ENCODE measurements around the gene ASIC1. TPM values are rescaled to one million over a fixed set of nuclear protein-coding genes. Genes with fewer than 3 reads are reported as not detected.

Gene ASIC1
- total and polyA plus RNA-seq, 4 experiments from 2014 or later, result 0.08 to 0.26 TPM; not detected in 2

- no peak for DNase-seq
- no peaks in the 10 kb centered on the region for H3K9me3 Mint-ChIP-seq
- no peaks in the 10 kb centered on the region for H3K36me3 ChIP-seq (ENCODE audit: insufficient read depth, low read length)
- peaks cover 5 to 13% (median 8%) of the 10 kb centered on the region in 4 donors for H3K4me1 Mint-ChIP-seq
- peaks cover 0 to 6% of the 10 kb centered on the region in 2 donors for H3K27me3 Mint-ChIP-seq
- H3K36me3 Mint-ChIP-seq, result no peaks in the 10 kb centered on the region
- no peaks in the 10 kb centered on the region for H3K27me3 ChIP-seq (ENCODE audit: insufficient read depth, low read length)
- intact Hi-C loops (cut with micrococcal nuclease), result loop anchor here (10.0 kb wide), 1 partner anchor 242 kb away; no protein-coding TSS in a partner anchor
- H3K27ac Mint-ChIP-seq, result no peak overlapping the region
- no peak overlapping the region for H3K4me3 Mint-ChIP-seq
- ChIA-PET CTCF (ENCODE audit: partially characterized antibody) (interaction anchor here (1.2 to 8.6 kb wide), 8 partner anchors 38 to 148 kb away, joined by 3 to 88 read pairs (median 7); partner anchors contain the start of gene COX14), POLR2A (ENCODE audit: partially characterized antibody) (no interaction called here)
- no peak overlapping the region for H3K4me3 ChIP-seq (ENCODE audit: low read length in 2 of 2)
- no peaks in the 10 kb centered on the region for H3K9me3 ChIP-seq (ENCODE audit: control insufficient read depth in 1 of 2, low read length in 2 of 2)
- no peak overlapping the region for H3K27ac ChIP-seq (ENCODE audit: low read depth, low read length)
- H3K4me1 ChIP-seq (ENCODE audit: insufficient read depth, low read length), result peaks cover 3% of the 10 kb centered on the region
These were observed 15.8 kb downstream of the ASIC1 start for GRCh38 chr12:50073206-50073605.

DNA sequence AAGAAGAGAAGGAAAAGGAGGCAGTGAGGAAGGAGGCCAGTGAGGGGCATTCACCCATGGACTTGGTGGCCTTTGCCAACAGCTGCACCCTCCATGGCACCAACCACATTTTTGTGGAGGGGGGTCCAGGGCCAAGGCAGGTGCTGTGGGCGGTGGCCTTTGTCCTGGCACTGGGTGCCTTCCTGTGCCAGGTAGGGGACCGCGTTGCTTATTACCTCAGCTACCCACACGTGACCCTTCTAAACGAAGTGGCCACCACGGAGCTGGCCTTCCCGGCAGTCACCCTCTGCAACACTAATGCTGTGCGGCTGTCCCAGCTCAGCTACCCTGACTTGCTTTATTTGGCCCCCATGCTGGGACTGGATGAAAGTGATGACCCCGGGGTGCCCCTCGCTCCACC is 16.3 kb downstream of the ASIC1 start:
- Histone ChIP-seq H3K27ac (ENCODE audit: low read depth, low read length) (no peak overlapping the region), H3K36me3 (ENCODE audit: insufficient read depth, low read length) (no peaks in the 10 kb centered on the region), H3K4me1 (ENCODE audit: insufficient read depth, low read length) (peaks cover 3% of the 10 kb centered on the region), H3K27me3 (ENCODE audit: insufficient read depth, low read length) (no peaks in the 10 kb centered on the region), H3K4me3 (ENCODE audit: low read length in 2 of 2) (no peak overlapping the region), H3K9me3 (ENCODE audit: control insufficient read depth in 1 of 2, low read length in 2 of 2) (no peaks in the 10 kb centered on the region)
- Mint-ChIP-seq H3K4me1 (peaks cover 5 to 13% (median 8%) of the 10 kb centered on the region in 4 donors), H3K27ac (no peak overlapping the region), H3K9me3 (no peaks in the 10 kb centered on the region), H3K4me3 (no peak overlapping the region), H3K27me3 (peaks cover 0 to 6% of the 10 kb centered on the region in 2 donors), H3K36me3 (no peaks in the 10 kb centered on the region)
- intact Hi-C loops (cut with micrococcal nuclease), result loop anchor here (10.0 kb wide), 1 partner anchor 241 kb away; no protein-coding TSS in a partner anchor
- DNase-seq, result no peak
- ChIA-PET CTCF (ENCODE audit: partially characterized antibody) (interaction anchor here (1.0 to 8.6 kb wide), 14 partner anchors 8 to 148 kb away, joined by 3 to 88 read pairs (median 4); partner anchors contain the start of genes COX14 and SMARCD1), POLR2A (ENCODE audit: partially characterized antibody) (interaction anchor here (1.6 kb wide), 1 partner anchor 11 kb away, joined by 4 read pairs; the partner anchor contains the start of gene SMARCD1)

DNA sequence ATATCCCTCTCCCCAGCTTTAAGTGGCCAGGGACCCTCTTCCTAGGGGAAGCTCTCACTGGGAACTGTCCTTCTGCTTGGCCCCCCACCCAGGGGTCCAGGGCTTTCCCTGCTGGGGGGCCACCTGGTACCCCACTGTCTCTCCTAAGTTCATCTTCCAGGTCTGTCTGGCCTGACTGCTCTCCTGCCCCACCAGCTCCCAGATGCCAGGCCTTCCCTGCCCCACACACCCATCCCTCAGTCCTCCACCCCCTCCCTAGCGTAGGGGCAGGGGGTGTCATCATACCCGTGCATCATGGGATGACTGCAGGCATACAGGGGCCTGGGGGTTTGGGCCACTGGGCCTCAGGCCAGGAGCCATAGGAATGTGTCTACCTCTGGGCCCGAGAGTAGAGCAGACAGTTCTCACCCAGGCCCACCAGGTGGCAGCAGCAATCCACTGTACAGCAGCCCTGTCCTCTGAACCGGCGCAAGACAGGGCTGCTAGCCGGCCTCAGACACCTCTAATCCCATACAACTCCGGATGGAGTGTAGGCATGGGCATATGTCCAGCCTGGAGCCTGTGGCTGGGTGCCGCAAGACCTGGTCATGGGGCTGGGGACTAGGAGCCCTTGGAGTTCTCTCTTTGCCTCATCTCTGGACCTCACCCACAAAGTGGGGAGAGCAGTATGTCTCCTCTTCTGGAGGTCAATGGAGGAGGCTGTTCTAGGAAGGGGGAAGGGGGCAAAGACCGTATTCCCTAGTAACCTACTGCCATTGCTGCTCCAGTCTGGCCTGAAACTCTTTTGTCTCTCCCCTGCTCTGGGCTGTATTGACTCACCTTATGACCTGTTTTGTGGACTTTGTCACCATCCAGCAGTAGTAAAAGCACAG is 17.8 kb downstream of the ASIC1 start:
- no peaks in the 10 kb centered on the region for H3K9me3 ChIP-seq (ENCODE audit: control insufficient read depth in 1 of 2, low read length in 2 of 2)
- no peak overlapping the region for H3K4me3 ChIP-seq (ENCODE audit: low read length in 2 of 2)
- ChIA-PET POLR2A (ENCODE audit: partially characterized antibody) (interaction anchor here (1.6 kb wide), 1 partner anchor 10 kb away, joined by 4 read pairs; the partner anchor contains the start of gene SMARCD1), CTCF (ENCODE audit: partially characterized antibody) (interaction anchor here (0.7 to 8.6 kb wide), 26 partner anchors 8 to 305 kb away, joined by 3 to 88 read pairs (median 4); partner anchors contain the start of genes AQP6, COX14, LIMA1 and SMARCD1)
- H3K4me1 ChIP-seq (ENCODE audit: insufficient read depth, low read length), result peaks cover 3% of the 10 kb centered on the region
- no peaks in the 10 kb centered on the region for H3K9me3 Mint-ChIP-seq
- intact Hi-C loops (cut with micrococcal nuclease), result loop anchor here (1.0 to 10.0 kb wide), 3 partner anchors 57 to 240 kb away; no protein-coding TSS in a partner anchor
- peaks cover 5 to 11% (median 7%) of the 10 kb centered on the region in 4 donors for H3K4me1 Mint-ChIP-seq
- H3K36me3 Mint-ChIP-seq, result no peaks in the 10 kb centered on the region
- peaks cover 0 to 5% of the 10 kb centered on the region in 2 donors for H3K27me3 Mint-ChIP-seq
- H3K27me3 ChIP-seq (ENCODE audit: insufficient read depth, low read length), result no peaks in the 10 kb centered on the region
- peak overlapping the region in 2 of 7 donors; percentile 64 to 79 for H3K27ac Mint-ChIP-seq
- no peak overlapping the region for H3K27ac ChIP-seq (ENCODE audit: low read depth, low read length)
- no peaks in the 10 kb centered on the region for H3K36me3 ChIP-seq (ENCODE audit: insufficient read depth, low read length)
- no peak overlapping the region for H3K4me3 Mint-ChIP-seq
- DNase-seq, result peak; percentile 67 to 77 (median 72)

DNA sequence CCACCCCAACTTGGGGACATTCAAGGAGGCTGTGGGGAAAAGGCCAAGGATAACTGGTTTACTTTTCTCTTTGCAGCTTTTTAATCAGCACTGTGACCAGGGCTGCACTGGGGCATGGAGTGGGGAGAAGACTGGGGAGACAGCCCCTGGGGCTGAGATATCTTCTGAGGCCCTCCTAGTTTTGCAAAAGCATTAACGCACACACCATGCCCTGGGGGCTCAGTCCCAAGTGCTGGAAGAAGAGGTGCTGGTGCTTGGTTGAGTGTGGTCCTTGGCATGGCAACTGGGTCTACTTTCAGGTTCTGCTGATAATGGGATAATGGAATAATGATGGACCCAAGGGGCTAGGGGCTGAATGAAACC is 18.4 kb downstream of the ASIC1 start:
- Mint-ChIP-seq H3K36me3 (no peaks in the 10 kb centered on the region), H3K9me3 (no peaks in the 10 kb centered on the region), H3K4me3 (no peak overlapping the region), H3K4me1 (peaks cover under 1 to 5% (median 2%) of the 10 kb centered on the region in 4 donors), H3K27ac (peak overlapping the region in 1 of 7 donors; percentile 79), H3K27me3 (no peaks in the 10 kb centered on the region)
- Histone ChIP-seq H3K4me3 (ENCODE audit: low read length in 2 of 2) (no peak overlapping the region), H3K27me3 (ENCODE audit: insufficient read depth, low read length) (no peaks in the 10 kb centered on the region), H3K4me1 (ENCODE audit: insufficient read depth, low read length) (peaks cover 3% of the 10 kb centered on the region), H3K9me3 (ENCODE audit: control insufficient read depth in 1 of 2, low read length in 2 of 2) (no peaks in the 10 kb centered on the region), H3K36me3 (ENCODE audit: insufficient read depth, low read length) (no peaks in the 10 kb centered on the region), H3K27ac (ENCODE audit: low read depth, low read length) (no peak overlapping the region)
- ChIA-PET POLR2A (ENCODE audit: partially characterized antibody) (no interaction called here), CTCF (ENCODE audit: partially characterized antibody) (interaction anchor here (1.0 to 8.6 kb wide), 9 partner anchors 9 to 394 kb away, joined by 3 to 88 read pairs (median 7); partner anchors contain the start of genes CERS5, COX14 and SMARCD1)
- no peak for DNase-seq
- intact Hi-C loops (cut with micrococcal nuclease), result loop anchor here (1.0 to 10.0 kb wide), 3 partner anchors 57 to 239 kb away; no protein-coding TSS in a partner anchor

GRCh38 chr12:50077099-50077498 is 19.7 kb downstream of the ASIC1 start:
- H3K27ac Mint-ChIP-seq, result no peak overlapping the region
- Histone ChIP-seq H3K9me3 (ENCODE audit: control insufficient read depth in 1 of 2, low read length in 2 of 2) (no peaks in the 10 kb centered on the region), H3K27ac (ENCODE audit: low read depth, low read length) (no peak overlapping the region), H3K36me3 (ENCODE audit: insufficient read depth, low read length) (no peaks in the 10 kb centered on the region), H3K4me1 (ENCODE audit: insufficient read depth, low read length) (peaks cover 3% of the 10 kb centered on the region), H3K27me3 (ENCODE audit: insufficient read depth, low read length) (no peaks in the 10 kb centered on the region), H3K4me3 (ENCODE audit: low read length in 2 of 2) (no peak overlapping the region)
- DNase-seq, result no peak
- no peaks in the 10 kb centered on the region for H3K9me3 Mint-ChIP-seq
- POLR2A ChIA-PET (ENCODE audit: partially characterized antibody), result no interaction called here
- CTCF ChIA-PET (ENCODE audit: partially characterized antibody), result interaction anchor here (1.0 to 8.6 kb wide), 11 partner anchors 8 to 393 kb away, joined by 3 to 88 read pairs (median 4); partner anchors contain the start of genes CERS5, COX14 and SMARCD1
- H3K27me3 Mint-ChIP-seq, result no peaks in the 10 kb centered on the region
- intact Hi-C loops (cut with micrococcal nuclease), result loop anchor here (5.0 to 10.0 kb wide), 2 partner anchors 55 to 238 kb away; no protein-coding TSS in a partner anchor
- no peak overlapping the region for H3K4me3 Mint-ChIP-seq
- H3K4me1 Mint-ChIP-seq, result peaks cover 0 to 3% (median 2%) of the 10 kb centered on the region in 4 donors
- no peaks in the 10 kb centered on the region for H3K36me3 Mint-ChIP-seq

GRCh38 chr12:50078281-50078680 is 20.9 kb downstream of the ASIC1 start:
- CTCF ChIA-PET (ENCODE audit: partially characterized antibody), result interaction anchor here (0.9 to 5.0 kb wide), 7 partner anchors 9 to 98 kb away, joined by 3 to 30 read pairs (median 4); partner anchors contain the start of gene COX14
- peaks cover 2 to 5% (median 3%) of the 10 kb centered on the region in 4 donors for H3K4me1 Mint-ChIP-seq
- Histone ChIP-seq H3K4me1 (ENCODE audit: insufficient read depth, low read length) (peaks cover 3% of the 10 kb centered on the region), H3K27ac (ENCODE audit: low read depth, low read length) (no peak overlapping the region), H3K36me3 (ENCODE audit: insufficient read depth, low read length) (no peaks in the 10 kb centered on the region), H3K27me3 (ENCODE audit: insufficient read depth, low read length) (no peaks in the 10 kb centered on the region), H3K4me3 (ENCODE audit: low read length in 2 of 2) (no peak overlapping the region), H3K9me3 (ENCODE audit: control insufficient read depth in 1 of 2, low read length in 2 of 2) (no peaks in the 10 kb centered on the region)
- H3K36me3 Mint-ChIP-seq, result no peaks in the 10 kb centered on the region
- no peak overlapping the region for H3K27ac Mint-ChIP-seq
- H3K4me3 Mint-ChIP-seq, result no peak overlapping the region
- intact Hi-C loops (cut with micrococcal nuclease), result loop anchor here (5.0 to 10.0 kb wide), 2 partner anchors 54 to 237 kb away; no protein-coding TSS in a partner anchor
- no peaks in the 10 kb centered on the region for H3K9me3 Mint-ChIP-seq
- H3K27me3 Mint-ChIP-seq, result no peaks in the 10 kb centered on the region
- POLR2A ChIA-PET (ENCODE audit: partially characterized antibody), result no interaction called here
- DNase-seq, result no peak
